Stimulated activated CD8-positive, alpha-beta memory T cell treated with anti-CD3 and anti-CD28 coated beads, Interleukin-12 subunit alpha, Interleukin-12 subunit beta, amount 100 ng/mL, for 24 hours (primary cell): ENCODE measurements around the gene PADI6.
"Not testable (repeated sequence)": the region's sequence is repeated elsewhere in the genome, so short reads cannot be mapped to it uniquely, and the experiment has no call there.

Experiments used
- DNase-seq: peaks from one replicate; pipeline ENCODE4 v3.0.0-alpha.2; 2020; ENCODE audit errors: extremely low read depth

PADI6 gene

DNA sequence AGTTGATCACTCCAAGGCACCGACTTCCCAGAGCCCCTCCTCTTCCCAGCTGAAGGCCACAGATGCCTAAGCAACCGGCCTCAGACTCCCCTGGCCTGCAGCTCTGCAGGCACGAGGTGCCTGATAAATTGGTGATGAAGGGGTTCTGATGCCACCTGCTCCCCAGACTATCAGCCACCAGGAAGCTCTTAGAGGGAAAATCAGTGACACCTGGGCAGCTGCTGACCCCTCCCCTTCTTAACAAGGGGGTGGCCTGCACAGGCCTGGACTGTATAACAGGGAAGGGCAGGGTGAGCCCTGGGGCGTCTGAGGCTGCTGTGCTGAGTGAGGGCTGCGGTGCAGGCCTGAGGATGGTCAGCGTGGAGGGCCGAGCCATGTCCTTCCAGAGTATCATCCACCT lies at the start of gene PADI6:
TSS of gene PADI6 (plus strand) at position 301 of the 400 bp plus-strand sequence. CDS start at position 351, 50 bp downstream.
- no peak for DNase-seq

DNA sequence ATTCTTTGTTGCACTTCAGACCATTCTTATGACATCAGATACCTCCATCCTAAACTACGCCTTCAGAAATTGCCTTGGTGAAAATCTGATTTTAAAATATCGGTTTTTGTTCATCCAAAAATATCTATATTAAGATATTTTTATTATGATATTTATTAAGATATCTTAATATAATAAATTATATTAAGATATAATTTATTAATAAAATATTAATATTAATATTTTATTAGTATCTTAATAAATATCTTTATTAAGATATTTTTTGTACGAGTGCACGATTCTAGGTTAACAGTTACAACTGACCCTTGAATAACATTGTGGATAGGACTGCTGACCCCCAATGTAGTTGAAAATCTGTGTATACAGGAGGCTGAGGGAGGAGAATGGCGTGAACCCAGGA lies 43.1 kb upstream of the PADI6 start:
- DNase-seq: no peak

DNA sequence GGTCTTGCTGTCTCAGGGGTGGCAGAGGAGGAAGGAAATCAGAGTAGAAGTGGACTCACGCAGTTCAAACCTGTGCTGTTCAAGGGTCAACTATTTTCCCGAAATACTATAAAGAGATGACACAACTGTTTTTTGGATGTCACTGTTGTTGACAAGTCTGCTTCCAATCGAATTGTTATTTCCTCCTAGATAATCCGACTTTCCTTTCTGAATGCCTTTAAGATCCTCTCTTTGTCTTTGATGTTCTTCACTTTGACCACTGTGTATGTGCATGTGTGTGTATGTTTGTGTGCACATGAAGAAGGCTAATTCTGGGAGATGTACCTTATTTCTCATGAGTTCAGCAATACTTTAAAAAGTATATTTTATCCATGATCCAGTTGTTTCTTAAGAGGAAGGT lies 42.4 kb upstream of the PADI6 start:
- no peak for DNase-seq

DNA sequence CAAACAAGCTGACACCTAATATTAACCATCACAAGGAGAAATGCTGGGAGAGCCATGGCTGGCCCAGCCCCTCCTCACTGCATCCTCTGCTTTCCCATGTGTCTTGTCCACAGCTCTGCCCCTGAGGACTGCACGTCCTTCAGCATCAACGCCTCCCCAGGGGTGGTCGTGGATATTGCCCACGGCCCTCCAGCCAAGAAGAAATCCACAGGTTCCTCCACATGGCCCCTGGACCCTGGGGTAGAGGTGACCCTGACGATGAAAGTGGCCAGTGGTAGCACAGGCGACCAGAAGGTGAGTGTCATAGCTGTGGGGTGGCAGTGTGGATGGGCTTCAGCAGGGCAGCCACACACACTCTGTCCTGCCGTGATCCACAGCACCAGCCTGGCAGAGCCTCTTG lies 41.1 kb upstream of the PADI6 start:
- no peak for DNase-seq

DNA sequence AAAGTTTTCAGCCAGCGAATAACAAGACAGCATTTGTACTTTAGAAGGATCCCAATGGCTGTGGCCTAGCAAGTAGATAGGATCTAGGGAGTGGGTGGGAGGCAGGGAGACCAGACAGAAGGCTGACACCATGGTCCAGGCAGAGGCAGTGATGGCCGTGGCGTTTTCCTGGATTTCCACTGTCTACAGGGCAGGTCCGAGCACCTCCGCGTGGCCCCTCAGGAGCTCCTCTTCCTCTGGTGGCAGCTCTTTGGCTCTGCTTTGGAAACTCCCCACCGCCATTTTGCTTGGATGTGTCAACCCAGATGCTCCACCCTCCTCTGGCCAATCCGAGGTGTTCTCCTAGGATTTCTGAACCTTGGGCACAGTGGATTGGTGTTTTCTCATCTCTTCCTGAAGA lies 38.9 kb upstream of the PADI6 start:
- no peak for DNase-seq

DNA sequence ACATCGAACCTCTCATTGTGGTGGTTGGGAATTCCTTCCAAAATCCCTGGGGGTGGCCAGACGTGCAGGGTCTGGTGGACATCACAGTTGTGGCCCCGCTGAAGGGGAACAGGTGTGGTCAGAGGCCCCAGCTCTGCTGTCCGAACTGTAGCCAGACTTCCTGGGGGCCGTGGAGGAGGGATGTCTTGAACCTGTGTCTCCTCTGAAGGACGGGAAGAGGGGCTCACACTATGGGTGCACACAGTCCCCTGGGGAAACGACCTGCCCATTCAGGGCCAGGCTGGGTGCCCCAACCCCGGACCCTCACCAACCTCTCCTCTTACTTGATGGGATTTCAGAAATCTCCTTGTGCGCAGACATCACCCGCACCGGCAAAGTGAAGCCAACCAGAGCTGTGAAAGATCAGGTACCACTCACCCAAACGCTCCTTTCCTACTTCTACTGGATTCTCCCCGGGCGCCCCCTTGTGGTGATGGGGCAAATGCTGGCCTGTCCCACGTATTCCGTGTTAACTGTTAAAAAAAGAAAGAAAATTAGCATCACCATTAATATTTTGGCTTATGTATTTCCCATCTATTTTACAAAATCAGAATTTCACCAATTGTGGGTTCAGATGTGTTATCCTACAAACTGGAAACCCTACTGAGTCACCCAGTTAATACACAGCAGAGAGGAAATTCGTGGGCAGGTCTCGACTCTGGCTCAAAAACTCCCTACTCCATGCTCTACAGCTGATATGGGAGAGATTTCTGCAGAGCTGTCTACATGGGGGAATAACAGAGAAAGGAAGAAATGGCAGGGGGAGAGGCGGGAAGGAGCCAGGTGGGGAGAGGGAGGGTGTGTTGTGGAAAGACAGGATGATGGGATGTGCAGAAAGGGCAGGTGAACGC lies 35.9 kb upstream of the PADI6 start:
- peak; percentile 10 for DNase-seq

DNA sequence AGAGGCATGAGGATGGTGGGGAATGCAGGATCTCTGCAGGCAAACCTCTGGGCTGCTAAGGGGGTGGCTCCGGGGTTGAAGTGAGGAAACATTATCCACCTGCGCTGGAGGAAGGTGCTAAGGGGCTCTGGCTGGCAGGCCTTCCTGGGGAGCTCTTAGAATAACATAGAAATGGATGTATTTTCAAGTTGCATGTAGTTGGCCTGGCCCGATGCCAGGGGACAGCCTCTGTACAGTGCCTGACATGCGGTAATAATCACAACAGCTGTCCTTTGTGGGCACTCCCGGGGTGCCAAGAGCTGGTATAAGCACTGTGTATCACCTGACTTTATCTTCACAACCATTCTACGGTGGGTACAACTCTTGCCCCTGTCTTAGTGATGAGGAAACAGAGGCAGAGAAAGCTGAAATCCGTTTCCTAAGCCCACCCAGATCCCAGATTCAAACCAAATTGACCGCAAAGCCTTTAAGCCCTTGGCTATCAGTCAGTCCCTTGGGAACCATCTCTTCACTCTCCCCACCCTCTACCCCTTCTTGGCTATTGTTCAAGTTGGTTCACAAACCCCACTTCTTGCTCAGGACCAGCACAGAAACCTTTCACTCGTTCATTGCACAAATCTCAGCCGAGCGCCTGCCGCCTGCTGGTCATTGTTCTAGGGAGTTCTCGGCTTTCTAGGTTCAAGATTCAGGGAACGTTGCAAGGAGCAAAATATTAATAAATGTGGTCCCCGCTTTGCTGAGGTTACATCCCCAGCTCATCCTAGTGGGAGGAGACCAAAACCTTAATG lies 33.1 kb upstream of the PADI6 start:
- DNase-seq: no peak

DNA sequence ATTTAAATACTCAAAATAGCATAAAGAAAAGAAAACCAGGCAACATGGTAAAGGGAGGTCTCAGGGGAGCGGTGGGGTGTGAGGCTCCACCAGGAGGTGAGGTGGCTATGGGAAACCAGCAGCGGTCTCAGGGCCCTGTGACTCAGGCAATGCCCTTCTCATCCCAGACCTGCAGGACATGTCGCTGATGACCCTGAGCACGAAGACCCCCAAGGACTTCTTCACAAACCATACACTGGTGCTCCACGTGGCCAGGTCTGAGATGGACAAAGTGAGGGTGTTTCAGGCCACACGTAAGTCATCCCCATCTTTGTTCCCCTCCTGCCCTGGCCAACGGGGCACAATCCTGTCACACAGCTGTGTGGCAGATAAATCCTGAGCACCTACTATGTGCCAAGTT lies 32.5 kb upstream of the PADI6 start:
- DNase-seq: no peak

DNA sequence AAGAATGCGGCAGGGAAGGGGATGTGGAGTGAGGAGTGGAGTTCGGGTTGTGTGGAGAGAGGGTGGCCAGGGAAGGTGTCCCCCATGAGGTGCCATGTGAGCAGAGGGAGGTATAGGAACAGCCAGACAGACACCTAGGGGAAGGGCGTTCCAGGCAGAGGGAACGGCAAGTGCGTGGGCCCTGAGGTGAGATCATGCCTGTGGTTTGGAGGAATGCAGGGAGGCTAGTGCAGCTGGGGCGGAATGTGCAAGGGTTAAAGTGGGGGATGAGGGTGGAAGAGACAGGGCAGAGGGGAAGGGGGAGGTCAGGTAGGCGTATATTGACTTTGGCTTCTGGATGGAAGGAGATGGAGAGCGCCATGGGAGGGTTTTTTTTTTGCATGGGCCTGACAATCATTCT lies 31.6 kb upstream of the PADI6 start:
- no peak for DNase-seq

DNA sequence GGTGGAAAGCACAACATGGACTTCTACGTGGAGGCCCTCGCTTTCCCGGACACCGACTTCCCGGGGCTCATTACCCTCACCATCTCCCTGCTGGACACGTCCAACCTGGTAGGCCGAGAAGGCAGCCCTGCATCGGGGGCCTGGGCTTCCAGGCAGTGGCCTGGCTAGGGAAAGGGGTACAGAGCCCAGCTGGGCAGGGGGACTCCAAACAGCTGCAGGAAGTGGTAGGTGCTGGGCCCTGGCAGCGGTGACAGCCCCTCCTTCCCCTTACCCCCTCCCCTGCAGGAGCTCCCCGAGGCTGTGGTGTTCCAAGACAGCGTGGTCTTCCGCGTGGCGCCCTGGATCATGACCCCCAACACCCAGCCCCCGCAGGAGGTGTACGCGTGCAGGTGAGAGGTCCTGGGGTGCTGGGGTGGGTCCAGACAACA lies 30.0 kb upstream of the PADI6 start:
- DNase-seq: no peak

DNA sequence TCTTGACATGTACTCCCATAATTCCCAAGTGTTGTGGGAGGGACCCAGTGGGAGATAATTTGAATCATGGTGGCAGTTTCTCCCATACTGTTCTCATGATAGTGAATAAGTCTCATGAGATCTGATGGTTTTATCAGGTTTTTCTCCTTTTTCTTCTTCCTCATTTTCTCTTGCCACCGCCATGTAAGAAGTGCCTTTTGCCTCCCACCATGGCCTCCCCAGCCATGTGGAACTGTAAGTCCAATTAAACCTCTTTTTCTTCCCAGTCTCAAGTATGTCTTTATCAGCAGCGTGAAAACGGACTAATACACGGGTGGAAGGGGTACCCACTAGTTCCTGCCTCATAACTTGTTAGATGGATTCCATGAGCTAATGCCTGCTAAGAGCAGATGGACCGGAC lies 26.5 kb upstream of the PADI6 start:
- not testable (repeated sequence) for DNase-seq

DNA sequence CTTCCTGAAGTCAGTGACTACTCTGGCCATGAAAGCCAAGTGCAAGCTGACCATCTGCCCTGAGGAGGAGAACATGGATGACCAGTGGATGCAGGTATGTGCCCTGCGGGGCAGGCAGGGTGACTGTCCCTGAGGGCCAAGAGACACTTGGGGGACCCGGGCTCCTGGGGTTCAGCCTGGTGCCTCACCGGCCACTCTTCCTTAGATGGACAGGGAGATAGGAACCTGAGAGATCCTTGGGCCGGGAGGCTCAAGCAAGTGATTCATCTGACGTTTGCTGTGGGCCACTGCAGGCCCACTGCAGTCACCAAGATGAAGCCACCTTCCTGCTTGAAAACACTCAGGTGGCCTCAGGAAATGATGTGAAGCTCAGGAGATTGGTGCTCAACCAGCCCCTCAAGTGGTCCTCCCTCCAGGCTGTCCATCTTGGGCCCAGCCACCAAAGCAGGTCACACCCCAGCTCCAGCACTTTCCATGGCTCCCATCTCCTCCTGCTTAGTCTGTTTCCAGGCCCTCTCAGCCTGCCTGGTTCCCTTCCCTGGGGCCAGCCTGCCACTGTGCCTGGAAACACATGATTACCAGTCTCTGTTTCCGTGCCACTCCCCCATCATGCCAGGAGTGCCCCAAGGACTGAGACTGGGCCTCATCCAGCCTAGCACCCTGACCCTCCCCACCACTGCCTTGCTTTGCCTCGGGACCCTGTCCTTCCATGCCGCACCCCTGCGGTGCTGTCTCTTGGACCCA lies 25.8 kb upstream of the PADI6 start:
- no peak for DNase-seq

DNA sequence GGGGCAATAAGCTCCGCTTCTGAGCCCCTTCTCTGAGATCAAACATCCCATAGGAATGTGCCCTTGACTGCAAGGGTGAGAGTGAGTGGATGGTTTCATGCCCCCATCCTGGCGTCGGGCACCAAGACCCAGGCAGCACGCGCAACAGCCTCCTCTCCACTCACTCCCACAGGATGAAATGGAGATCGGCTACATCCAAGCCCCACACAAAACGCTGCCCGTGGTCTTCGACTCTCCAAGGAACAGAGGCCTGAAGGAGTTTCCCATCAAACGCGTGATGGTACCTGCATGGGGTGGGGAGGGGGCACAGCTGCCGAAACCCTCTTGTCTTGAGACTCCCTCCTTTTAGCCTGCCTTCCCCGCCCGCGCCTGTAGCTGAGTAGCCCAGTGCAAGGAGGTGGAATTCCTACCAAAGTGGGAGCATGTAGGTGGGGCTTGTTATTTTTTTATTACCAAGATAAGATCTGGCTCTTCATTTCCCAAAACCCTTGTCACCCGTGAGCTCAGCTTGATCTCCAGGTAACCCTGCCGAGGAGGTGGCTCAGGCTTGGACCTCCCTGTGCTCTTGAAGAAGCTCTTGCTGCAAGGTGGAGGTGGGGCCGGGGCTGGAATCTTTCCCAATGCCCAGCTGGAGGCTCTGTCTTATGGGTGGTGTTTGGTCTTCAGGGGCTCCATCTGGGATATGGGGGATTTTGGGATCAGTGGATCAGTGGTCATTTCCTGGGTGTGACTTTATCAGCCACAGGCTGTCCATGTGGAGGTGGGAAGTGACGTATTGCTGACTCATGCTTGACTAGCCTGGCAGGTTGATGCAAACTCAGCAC lies 24.0 kb upstream of the PADI6 start:
- no peak for DNase-seq

DNA sequence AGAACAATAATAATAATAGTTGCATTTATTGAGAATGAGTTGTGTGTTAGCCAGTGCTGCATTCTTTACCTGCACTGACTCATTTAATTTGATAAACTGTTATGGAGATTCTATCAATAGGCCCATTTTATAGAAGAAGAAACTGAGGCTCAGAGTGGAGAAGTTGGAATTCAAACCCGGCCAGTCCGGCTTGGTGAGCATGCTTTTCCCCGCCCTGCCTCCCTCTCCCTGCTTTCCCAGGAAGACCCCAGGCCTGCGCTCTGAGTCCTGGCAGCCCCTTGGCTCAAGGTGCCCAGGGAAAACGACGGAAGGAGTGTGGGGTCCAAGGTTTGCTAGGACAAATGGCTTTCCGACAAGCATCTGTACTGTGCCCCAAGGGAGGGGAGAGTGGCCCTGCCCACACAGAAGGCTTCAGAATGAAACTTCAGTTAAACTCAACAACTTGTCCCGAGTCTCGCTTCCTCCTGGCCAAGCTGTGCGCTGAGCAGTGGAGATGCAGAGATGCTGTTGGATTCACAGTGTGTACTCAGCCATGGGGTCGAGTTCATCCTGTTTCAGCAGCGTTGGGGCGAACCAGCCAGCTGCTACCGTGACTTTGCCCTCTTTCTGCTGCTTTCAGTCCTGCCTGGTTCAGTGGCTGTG lies 23.3 kb upstream of the PADI6 start:
- no peak for DNase-seq

DNA sequence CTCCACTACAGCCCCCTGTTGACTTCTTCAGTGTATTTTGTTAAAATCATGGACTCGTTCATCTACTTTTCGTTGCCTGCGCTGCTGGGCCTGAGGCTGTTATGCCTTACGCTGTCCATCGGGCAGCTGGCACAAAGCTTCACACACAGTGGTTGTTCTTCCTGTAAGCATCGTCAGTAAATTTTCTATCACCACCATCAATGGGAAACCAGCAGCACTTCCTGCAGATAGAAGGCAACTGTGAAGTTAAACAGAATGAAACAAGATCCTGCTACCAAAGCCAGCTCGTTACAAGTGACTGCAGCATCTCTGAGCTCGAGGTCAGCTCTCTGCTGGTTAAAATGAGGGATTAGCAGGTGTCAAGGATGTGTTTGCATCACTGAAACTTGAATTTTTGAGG lies 21.9 kb upstream of the PADI6 start:
- no peak for DNase-seq

DNA sequence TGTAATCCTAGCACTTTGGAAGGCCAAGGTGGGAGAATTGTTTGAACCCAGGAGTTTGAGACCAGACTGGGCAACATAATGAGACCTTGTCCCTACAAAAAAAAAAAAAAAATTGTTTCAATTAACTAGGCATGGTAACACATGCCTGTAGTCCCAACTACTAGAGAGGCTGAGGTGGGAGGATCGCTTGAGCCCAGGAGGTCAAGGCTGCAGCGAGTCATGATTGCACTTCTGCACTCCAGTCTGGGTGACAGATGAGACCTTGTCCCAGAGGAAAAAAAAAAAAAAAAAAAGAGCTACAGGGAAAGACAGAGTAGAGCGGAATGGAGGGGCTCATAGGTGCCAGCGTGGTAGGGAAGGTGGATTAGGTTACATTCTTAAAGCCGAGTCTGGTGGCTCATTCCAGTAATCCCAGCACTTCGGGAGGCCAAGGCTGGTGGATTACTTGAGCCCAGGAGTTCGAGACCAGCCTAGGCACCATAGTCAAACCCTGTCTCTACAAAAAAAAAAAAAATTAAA lies 21.0 kb upstream of the PADI6 start:
- DNase-seq: no peak

DNA sequence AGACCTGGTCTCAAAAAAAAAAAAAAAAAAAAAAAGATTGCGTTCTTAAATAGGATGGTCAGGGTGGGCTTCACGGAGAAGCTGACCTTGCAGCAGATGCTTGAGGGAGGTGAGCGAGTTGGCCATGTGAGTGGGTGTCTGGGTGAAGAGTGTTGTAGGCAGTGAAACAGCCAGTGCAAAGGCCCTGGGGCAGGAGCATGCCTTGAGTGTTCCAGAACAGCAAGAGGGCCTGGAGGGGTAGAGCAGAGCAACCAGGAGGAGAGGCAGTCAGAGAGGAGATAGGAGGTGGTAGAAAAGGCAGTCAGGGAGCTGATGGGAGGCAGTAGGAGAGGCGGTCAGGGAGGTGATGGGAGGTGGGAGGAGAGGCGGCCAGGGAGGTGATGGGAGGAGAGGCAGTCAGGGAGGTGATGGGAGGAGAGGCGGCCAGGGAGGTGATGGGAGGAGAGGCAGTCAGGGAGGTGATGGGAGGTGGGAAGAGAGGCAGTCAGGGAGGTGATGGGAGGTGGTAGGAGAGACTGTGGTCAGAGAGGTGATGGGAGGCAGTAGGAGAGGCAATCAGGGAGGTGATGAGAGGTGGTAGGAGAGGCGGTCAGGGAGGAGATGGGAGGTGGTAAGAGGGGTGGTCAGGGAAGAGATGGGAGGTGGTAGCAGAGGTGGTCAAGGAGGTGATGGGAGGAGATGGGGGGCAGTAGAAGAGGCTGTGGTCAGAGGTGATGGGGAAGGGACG lies 20.2 kb upstream of the PADI6 start:
- no peak for DNase-seq

DNA sequence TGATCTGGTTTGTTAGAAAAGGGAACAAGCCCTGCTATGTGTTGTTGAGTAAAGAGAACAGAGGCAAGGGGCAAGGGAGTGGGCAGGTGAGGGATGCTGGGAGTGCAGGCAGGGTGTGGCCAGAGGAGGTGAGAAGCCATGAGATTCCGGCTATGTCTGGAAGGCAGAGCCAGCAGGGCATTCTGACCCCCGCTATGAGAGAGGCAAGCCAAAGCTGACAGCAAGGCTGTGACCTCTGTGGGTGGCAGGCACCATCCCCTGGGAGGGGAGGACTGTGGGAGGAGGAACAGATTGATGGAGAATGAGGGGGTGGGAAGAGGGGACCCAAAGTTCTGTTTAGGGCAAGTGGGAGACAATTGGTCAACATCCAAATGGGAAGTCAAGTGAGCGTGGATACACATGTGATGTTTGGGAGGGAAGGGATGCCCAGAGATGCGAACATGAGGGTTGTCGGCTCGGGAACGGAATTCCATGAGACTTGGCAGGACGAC lies 19.5 kb upstream of the PADI6 start:
- no peak for DNase-seq

DNA sequence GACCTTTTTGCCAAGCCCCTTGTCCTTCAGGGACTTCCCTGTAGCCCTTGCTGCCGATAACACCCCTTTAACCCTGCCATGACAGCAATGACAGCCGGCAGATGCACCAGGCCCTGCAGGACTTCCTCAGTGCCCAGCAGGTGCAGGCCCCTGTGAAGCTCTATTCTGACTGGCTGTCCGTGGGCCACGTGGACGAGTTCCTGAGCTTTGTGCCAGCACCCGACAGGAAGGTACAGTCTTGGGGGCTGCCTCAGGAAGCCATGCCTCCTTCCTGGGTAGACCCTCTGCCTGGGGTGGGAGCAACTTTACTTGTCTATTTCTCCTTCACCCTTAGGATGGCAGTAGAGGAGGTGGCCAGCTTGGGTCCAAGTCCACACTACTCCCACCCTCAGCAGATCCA lies 16.1 kb upstream of the PADI6 start:
- peak; percentile 9 for DNase-seq
